ENCODE data around the gene PTK6. TPM values are rescaled to one million over a fixed set of nuclear protein-coding genes. Genes with fewer than 3 reads are reported as not detected.

Gene PTK6
- total RNA-seq, 2 experiments from 2014 or later: 0.13 to 2.0 TPM

- DNase-seq (ENCODE audit: low spot score): no peak
- H3K9me3 ChIP-seq (ENCODE audit: low read length): no peaks in the 10 kb centered on the region
- no peaks in the 10 kb centered on the region for H4K20me1 ChIP-seq (ENCODE audit: insufficient read depth, low read length)
- no TSS peak for BruUV-seq (replicated peaks)
- TF ChIP-seq CTCF (conservative IDR thresholded peaks at IDR 0.05; ENCODE audit: low read length) (no peak), EZH2phosphoT487 (IDR thresholded peaks at IDR 0.05; ENCODE audit: borderline replicate concordance, low read depth, low read length) (no peak)
- no peaks in the 10 kb centered on the region for H3K9me2 ChIP-seq (ENCODE audit: insufficient read depth, low read length)
- ChIA-PET CTCF (ENCODE audit: unreplicated experiment) (no interaction called here), POLR2A (interaction anchor here (1.0 to 1.2 kb wide), 2 partner anchors 18 to 86 kb away, joined by 3 read pairs; partner anchors contain the start of gene HELZ2)
- H2AFZ ChIP-seq (ENCODE audit: low read length): no peak overlapping the region
- H3K4me3 ChIP-seq (ENCODE audit: low read depth, low read length, poor library complexity, severe bottlenecking): no peak overlapping the region
- H3K4me1 ChIP-seq (ENCODE audit: insufficient read depth, low read length, poor library complexity, severe bottlenecking): peaks cover 37% of the 10 kb centered on the region
- no peak overlapping the region for H3K27ac ChIP-seq (ENCODE audit: low read depth, low read length, poor library complexity, severe bottlenecking)
- intact Hi-C loops (cut with micrococcal nuclease; ENCODE audit: unreplicated experiment): no loop called here
- H3K79me2 ChIP-seq (ENCODE audit: insufficient read depth, low read depth, low read length): no peaks in the 10 kb centered on the region
- no peak overlapping the region for H3K4me2 ChIP-seq (ENCODE audit: low read length)
- no peaks in the 10 kb centered on the region for H3K36me3 ChIP-seq (ENCODE audit: insufficient read depth, low read length)
These were observed 18.6 kb upstream of the PTK6 start for GRCh38 chr20:63555661-63556381.

GRCh38 chr20:63554361-63555278 lies 17.4 kb upstream of the PTK6 start:
- Histone ChIP-seq H3K4me1 (ENCODE audit: insufficient read depth, low read length, poor library complexity, severe bottlenecking) (peaks cover 38% of the 10 kb centered on the region), H3K9me2 (ENCODE audit: insufficient read depth, low read length) (no peaks in the 10 kb centered on the region), H3K36me3 (ENCODE audit: insufficient read depth, low read length) (no peaks in the 10 kb centered on the region), H3K9me3 (ENCODE audit: low read length) (no peaks in the 10 kb centered on the region), H3K27ac (ENCODE audit: low read depth, low read length, poor library complexity, severe bottlenecking) (no peak overlapping the region), H3K79me2 (ENCODE audit: insufficient read depth, low read depth, low read length) (no peaks in the 10 kb centered on the region), H3K4me2 (ENCODE audit: low read length) (peak overlapping the region; percentile 92), H4K20me1 (ENCODE audit: insufficient read depth, low read length) (no peaks in the 10 kb centered on the region), H3K4me3 (ENCODE audit: low read depth, low read length, poor library complexity, severe bottlenecking) (peak overlapping the region; percentile 71), H2AFZ (ENCODE audit: low read length) (no peak overlapping the region)
- no TSS peak for BruUV-seq (replicated peaks)
- intact Hi-C loops (cut with micrococcal nuclease; ENCODE audit: unreplicated experiment): loop anchor here (5.0 kb wide), 1 partner anchor 73 kb away; the partner anchor contains the start of gene GMEB2
- DNase-seq (ENCODE audit: low spot score): peak; percentile 43
- ChIA-PET POLR2A (interaction anchor here (1.0 kb wide), 1 partner anchor 87 kb away, joined by 3 read pairs; no protein-coding TSS in a partner anchor), CTCF (ENCODE audit: unreplicated experiment) (interaction anchor here (0.5 kb wide), 1 partner anchor 88 kb away, joined by 4 read pairs; no protein-coding TSS in a partner anchor)
- no peak for TF ChIP-seq CTCF (conservative IDR thresholded peaks at IDR 0.05; ENCODE audit: low read length)
- no peak for TF ChIP-seq EZH2phosphoT487 (IDR thresholded peaks at IDR 0.05; ENCODE audit: borderline replicate concordance, low read depth, low read length)
